LNCaP clone FGC (cell line): Measurements from ENCODE around the gene CPA4.

Experiments used
- DNase-seq: peaks from one replicate; pipeline ENCODE4 v3.0.0-alpha.2; 2011; ENCODE audit warnings: low read depth
- H3K4me3 ChIP-seq: 2 replicates; pipeline ENCODE4 v1.5.1; 2011; ENCODE audit warnings: mild to moderate bottlenecking, low read depth, low read length, control low read depth
- CTCF ChIP-seq: IDR thresholded peaks from 2 replicates; pipeline ENCODE4 v1.5.1; 2012; ENCODE audit warnings: mild to moderate bottlenecking; ENCODE audit not compliant: control insufficient read depth, insufficient read depth; ENCODE audit errors: extremely low read depth

Gene CPA4

GRCh38 chr7:130351791-130352090, 58.8 kb downstream of the CPA4 start:
- H3K4me3 ChIP-seq, result no peak overlapping the region
- DNase-seq, result no peak
- no peak for TF ChIP-seq CTCF

- TF ChIP-seq CTCF, result no peak
- no peak for DNase-seq
- H3K4me3 ChIP-seq, result no peak overlapping the region
These were observed 59.5 kb downstream of the CPA4 start for GRCh38 chr7:130352194-130353074.

- no peak for DNase-seq
- no peak overlapping the region for H3K4me3 ChIP-seq
- no peak for TF ChIP-seq CTCF
These were observed 60.2 kb downstream of the CPA4 start for GRCh38 chr7:130353196-130353595.

- no peak for DNase-seq
- H3K4me3 ChIP-seq, result no peak overlapping the region
These were observed 63.3 kb downstream of the CPA4 start for GRCh38 chr7:130356121-130356875.

GRCh38 chr7:130356876-130357611, 64.1 kb downstream of the CPA4 start:
- no peak for TF ChIP-seq CTCF
- DNase-seq, result no peak
- H3K4me3 ChIP-seq, result no peak overlapping the region

More at GRCh38 chr7:130356121-130356875, 63.3 kb downstream of the CPA4 start:
- no peak for TF ChIP-seq CTCF

- DNase-seq, result no peak
- TF ChIP-seq CTCF, result no peak
- no peak overlapping the region for H3K4me3 ChIP-seq
These were observed 65.5 kb downstream of the CPA4 start for GRCh38 chr7:130358471-130358870.
